Gastrocnemius medialis (tissue), 4 donors: ENCODE data around the gene SUCLA2. TPM values are rescaled to one million over a fixed set of nuclear protein-coding genes. Genes with fewer than 3 reads are reported as not detected.

Source experiments
- ATAC-seq, 2 donors: fragments of 150-250 bp; one replicate each; pipeline ENCODE4 v1.9.1; 2016
- DNase-seq, 2 donors: peaks; one replicate each; pipeline ENCODE4 v3.0.0-alpha.2; 2019
- H3K27ac ChIP-seq, 4 donors: fragments of 200-600 bp; sonication (generic); 1 replicate in 1 of 4; 2 replicates in 3 of 4; pipeline ENCODE4 v1.5.1; 2016 to 2018; ENCODE audit warnings: mild to moderate bottlenecking in 2 of 4, moderate library complexity in 1 of 4
- H3K27me3 ChIP-seq, 3 donors: fragments of 200-600 bp; sonication (generic) in 2 of 3; 1 replicate in 1 of 3; 2 replicates in 2 of 3; pipeline versions ENCODE4 v1.5.1 to v1.6.0; 2016 to 2019; ENCODE audit warnings: mild to moderate bottlenecking in 1 of 3, moderate library complexity in 1 of 3
- H3K36me3 ChIP-seq, 2 donors: fragments of 200-600 bp; sonication (generic) in 1 of 2; one replicate each; pipeline ENCODE4 v1.5.1; 2017 to 2018
- H3K4me1 ChIP-seq, 2 donors: fragments of 200-600 bp; sonication (generic) in 1 of 2; one replicate each; pipeline ENCODE4 v1.5.1; 2016 to 2017; ENCODE audit warnings: mild to moderate bottlenecking in 2 of 2
- H3K4me3 ChIP-seq, 4 donors: fragments of 200-600 bp; sonication (generic) in 3 of 4; 1 replicate in 1 of 4; 2 replicates in 3 of 4; pipeline ENCODE4 v1.5.1; 2016 to 2019; ENCODE audit warnings: mild to moderate bottlenecking in 2 of 4
- H3K9me3 ChIP-seq, 3 donors: fragments of 200-600 bp; sonication (generic) in 2 of 3; 1 replicate in 1 of 3; 2 replicates in 2 of 3; pipeline ENCODE4 v1.5.1; 2016 to 2019
- POLR2A ChIP-seq, 2 donors: fragments of 450-650 bp; IDR thresholded peaks; one replicate each; pipeline ENCODE4 v1.6.1; 2017; ENCODE audit warnings: antibody characterized with exemption in 2 of 2, mild to moderate bottlenecking in 2 of 2, moderate library complexity in 2 of 2
- in situ Hi-C, 4 donors: fragments of 200-750 bp; cut with MboI; loops; one replicate each; pipeline versions ENCODE4 v1.15.0 to v1.8.0; 2017; ENCODE audit warnings: low sequenced_read_pairs in 4 of 4
- intact Hi-C: fragments of 100-400 bp; cut with DNase I; formaldehyde crosslinking; loops from one replicate; pipeline ENCODE4 v1.15.1; 2023; ENCODE audit warnings: low total_unique reads
- total RNA-seq, 4 donors: library from RNA; depleted of rRNA; stranded (reverse); fragments of >200 nt; gene quantifications; one replicate each; pipeline versions ENCODE4 v1.1.0 to v1.2.3, GENCODE V29; 2016
- TF ChIP-seq, protein P1 (sequence below), 5 experiments: fragments of 450-650 bp in 3 of 5; fragments of 200-600 bp in 2 of 5; sonication (generic) in 2 of 5; IDR thresholded peaks in 4 of 5; conservative IDR thresholded peaks in 1 of 5; 1 replicate in 4 of 5; 2 replicates in 1 of 5; pipeline ENCODE4 v1.5.1; 2016 to 2019; ENCODE audit warnings: antibody characterized with exemption in 5 of 5, mild to moderate bottlenecking in 3 of 5, moderate library complexity in 3 of 5

SUCLA2 gene
- total RNA-seq: 100 to 1,000 TPM in 2 of 4 donors, 10 to 100 TPM in 2; 82.2 to 142 (median 97.0) TPM

DNA sequence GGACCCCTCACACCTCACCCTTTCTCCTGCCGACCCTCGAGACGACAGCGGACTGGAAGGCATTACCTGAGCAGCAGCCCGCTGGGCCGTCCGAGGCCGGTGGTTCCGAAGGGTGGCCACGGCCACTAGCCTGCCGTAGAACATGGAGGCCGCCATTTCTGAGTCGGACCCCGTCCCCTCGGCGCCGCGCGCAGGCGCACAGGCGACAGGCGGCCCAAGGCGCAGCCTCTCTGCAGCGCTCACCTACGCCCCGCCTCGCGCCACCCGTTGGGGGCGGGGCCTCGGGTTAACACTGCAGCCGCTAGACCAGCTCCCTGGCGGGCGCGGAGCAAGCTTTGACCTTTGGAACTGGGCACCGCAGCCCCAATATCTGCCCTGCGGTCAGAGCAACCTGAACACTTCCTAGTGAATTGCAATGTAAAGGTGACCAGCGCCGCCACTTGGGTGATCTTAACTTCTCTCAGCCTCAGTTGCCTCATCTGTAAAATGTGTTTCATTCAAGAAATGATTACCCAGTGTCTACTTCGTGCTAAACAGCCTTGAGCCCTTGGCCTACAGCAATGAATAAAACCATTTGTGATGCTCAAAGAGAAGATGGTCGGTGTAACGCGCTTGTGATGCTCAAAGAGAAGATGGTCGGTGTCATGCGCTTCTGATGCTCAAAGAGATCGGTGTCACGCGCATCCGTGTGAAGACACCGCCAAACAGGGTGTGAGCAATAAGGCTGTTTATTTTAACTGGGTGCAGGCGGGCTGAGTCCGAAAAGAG, at the start of gene SUCLA2:
TSS of gene SUCLA2 (minus strand) at position 160 of the 768 bp plus-strand sequence. CDS start at position 156, 4 bp downstream.
- Histone ChIP-seq H3K27ac (peak within 1 kb of the TSS; percentile 92 to 96 (median 94)), H3K4me3 (peak within 1 kb of the TSS; percentile 86 to 100 (median 94)), H3K27me3 (no peaks in the 10 kb centered on the region), H3K4me1 (peaks cover 34 to 36% of the 10 kb centered on the region in 2 donors), H3K9me3 (no peaks in the 10 kb centered on the region), H3K36me3 (no peaks in the 10 kb centered on the region)
- in situ Hi-C loops (no loop called here), intact Hi-C loops (no loop called here)
- DNase-seq: peak; percentile 68 to 84
- TF ChIP-seq POLR2A (IDR thresholded peaks at IDR 0.05): peak; percentile 69 to 72
- TF ChIP-seq, protein P1, sequence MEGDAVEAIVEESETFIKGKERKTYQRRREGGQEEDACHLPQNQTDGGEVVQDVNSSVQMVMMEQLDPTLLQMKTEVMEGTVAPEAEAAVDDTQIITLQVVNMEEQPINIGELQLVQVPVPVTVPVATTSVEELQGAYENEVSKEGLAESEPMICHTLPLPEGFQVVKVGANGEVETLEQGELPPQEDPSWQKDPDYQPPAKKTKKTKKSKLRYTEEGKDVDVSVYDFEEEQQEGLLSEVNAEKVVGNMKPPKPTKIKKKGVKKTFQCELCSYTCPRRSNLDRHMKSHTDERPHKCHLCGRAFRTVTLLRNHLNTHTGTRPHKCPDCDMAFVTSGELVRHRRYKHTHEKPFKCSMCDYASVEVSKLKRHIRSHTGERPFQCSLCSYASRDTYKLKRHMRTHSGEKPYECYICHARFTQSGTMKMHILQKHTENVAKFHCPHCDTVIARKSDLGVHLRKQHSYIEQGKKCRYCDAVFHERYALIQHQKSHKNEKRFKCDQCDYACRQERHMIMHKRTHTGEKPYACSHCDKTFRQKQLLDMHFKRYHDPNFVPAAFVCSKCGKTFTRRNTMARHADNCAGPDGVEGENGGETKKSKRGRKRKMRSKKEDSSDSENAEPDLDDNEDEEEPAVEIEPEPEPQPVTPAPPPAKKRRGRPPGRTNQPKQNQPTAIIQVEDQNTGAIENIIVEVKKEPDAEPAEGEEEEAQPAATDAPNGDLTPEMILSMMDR (IDR thresholded peaks at IDR 0.05 in 4 of 5, conservative IDR thresholded peaks at IDR 0.05 in 1 of 5): peak in 2 of 5 experiments; percentile 13 to 22
- peak; percentile 91 to 93 for ATAC-seq

DNA sequence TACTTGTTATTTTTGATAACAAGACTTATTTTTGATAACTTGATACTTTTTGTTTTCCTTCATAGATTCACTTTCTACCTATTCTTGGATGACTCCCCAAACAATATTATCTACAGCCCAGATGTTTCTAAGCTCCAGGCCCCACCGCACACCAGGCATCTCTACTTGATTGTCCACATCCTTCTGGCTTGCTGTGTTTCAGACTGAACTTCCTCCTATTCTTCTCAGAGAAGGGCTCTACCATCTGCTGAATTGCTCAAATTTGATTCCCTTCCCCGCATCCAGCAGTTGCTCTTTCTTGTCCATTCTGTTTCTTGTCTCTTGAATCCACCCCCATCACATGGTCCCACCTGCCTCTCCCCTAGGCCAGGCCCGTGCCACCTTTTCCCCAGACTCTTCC, 49.5 kb upstream of the SUCLA2 start:
- Histone ChIP-seq H3K36me3 (peaks cover 0 to 23% of the 10 kb centered on the region in 2 donors), H3K27me3 (no peaks in the 10 kb centered on the region), H3K9me3 (no peaks in the 10 kb centered on the region), H3K4me1 (no peaks in the 10 kb centered on the region), H3K27ac (no peak overlapping the region), H3K4me3 (no peak overlapping the region)
- ATAC-seq (no peak), DNase-seq (no peak)
- in situ Hi-C loops: no loop called here
- no peak for TF ChIP-seq POLR2A (IDR thresholded peaks at IDR 0.05)
- TF ChIP-seq, protein P1 (IDR thresholded peaks at IDR 0.05 in 4 of 5, conservative IDR thresholded peaks at IDR 0.05 in 1 of 5): no peak
- intact Hi-C loops: no loop called here

DNA sequence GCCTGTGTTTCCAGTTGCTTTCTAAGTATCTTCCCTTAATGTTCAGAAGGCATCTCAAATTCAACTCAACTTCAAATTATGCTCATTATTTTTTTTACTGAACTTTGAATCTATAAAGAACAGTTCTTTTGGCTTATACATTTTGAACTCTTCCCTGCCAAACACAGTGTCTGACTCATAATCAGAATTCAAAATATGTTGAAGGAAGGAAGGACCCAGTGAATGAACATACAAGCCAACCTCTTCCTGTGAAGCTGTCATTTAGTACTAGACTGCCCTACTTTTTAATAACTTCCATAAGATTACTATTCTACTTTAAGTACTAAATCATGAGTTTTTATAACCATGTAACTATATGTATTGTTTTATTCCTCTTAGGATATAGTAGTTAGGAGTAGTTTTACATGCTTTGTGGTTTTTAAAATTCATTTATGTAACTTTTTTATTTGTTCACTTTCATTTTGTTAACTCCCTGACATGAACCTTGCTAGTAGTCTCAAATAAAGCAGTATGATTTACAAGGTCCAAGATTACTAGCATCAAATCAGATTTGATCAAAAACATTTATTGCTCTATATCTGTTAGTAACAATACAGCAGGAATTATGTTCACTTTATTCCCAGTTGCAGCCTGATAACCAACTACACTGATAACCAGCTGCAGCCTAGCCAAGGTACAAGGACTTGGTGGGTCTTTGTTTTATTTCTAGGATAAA, 42.9 kb upstream of the SUCLA2 start:
- Histone ChIP-seq H3K27ac (no peak overlapping the region), H3K9me3 (no peaks in the 10 kb centered on the region), H3K27me3 (no peaks in the 10 kb centered on the region), H3K36me3 (peaks cover 0 to 27% of the 10 kb centered on the region in 2 donors), H3K4me3 (no peak overlapping the region), H3K4me1 (no peaks in the 10 kb centered on the region)
- TF ChIP-seq, protein P1 (IDR thresholded peaks at IDR 0.05 in 4 of 5, conservative IDR thresholded peaks at IDR 0.05 in 1 of 5): no peak
- no peak for TF ChIP-seq POLR2A (IDR thresholded peaks at IDR 0.05)
- no peak for DNase-seq
- in situ Hi-C loops: no loop called here
- ATAC-seq: no peak
- intact Hi-C loops: no loop called here

DNA sequence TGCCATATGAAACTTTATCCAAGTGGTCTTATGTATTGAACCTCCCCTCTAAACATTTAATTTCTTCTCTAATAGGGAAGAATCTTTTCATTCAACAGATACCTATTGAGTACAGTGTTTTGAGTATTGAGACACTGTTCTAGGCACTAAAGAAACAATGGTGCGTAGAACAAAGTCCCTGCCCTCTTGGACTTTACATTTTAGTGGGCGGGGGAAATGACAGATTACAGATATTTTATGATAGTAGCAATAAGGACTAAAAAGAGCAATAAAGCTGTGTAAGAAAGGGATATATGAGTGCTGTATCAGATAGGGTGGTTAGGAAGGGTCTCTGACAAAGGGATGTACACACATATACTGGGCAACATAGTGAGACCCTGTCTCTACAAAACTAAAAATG, 41.8 kb upstream of the SUCLA2 start:
- peaks cover 0 to 18% of the 10 kb centered on the region in 2 donors for H3K36me3 ChIP-seq
- no peak overlapping the region for H3K27ac ChIP-seq
- DNase-seq (no peak), ATAC-seq (no peak)
- H3K27me3 ChIP-seq: no peaks in the 10 kb centered on the region
- TF ChIP-seq, protein P1 (IDR thresholded peaks at IDR 0.05 in 4 of 5, conservative IDR thresholded peaks at IDR 0.05 in 1 of 5): no peak
- no peak for TF ChIP-seq POLR2A (IDR thresholded peaks at IDR 0.05)
- intact Hi-C loops (no loop called here), in situ Hi-C loops (no loop called here)
- no peak overlapping the region for H3K4me3 ChIP-seq
- no peaks in the 10 kb centered on the region for H3K9me3 ChIP-seq
- peaks cover 0 to 5% of the 10 kb centered on the region in 2 donors for H3K4me1 ChIP-seq
